HepG2 (cell line): Measurements from ENCODE around the gene MLLT10. TPM values are rescaled to one million over a fixed set of nuclear protein-coding genes. Genes with fewer than 3 reads are reported as not detected.

Experiments used
- FOXA1 ChIP-seq, 2 experiments: fragments of 450-650 bp in 1 of 2; sonication (generic) in 1 of 2; formaldehyde crosslinking in 1 of 2; IDR thresholded peaks; 2 replicates each; pipeline versions ENCODE4 v1.4.0 to v1.6.1; 2016 to 2020; ENCODE audit warnings: missing genetic modification reagents in 1 of 2
- IRF1 ChIP-seq: sonication (generic); formaldehyde crosslinking; IDR thresholded peaks from 2 replicates; pipeline ENCODE4 v1.4.0; 2020; ENCODE audit warnings: low read depth, mild to moderate bottlenecking, missing genetic modification reagents
- KAT8 ChIP-seq: IDR thresholded peaks from 2 replicates; pipeline ENCODE4 v1.6.1; 2016; ENCODE audit warnings: missing genetic modification reagents, missing compliant biosample characterization
- NPAS2 ChIP-seq: sonication (generic); formaldehyde crosslinking; IDR thresholded peaks from 2 replicates; pipeline ENCODE4 v1.8.0; 2022; ENCODE audit warnings: mild to moderate bottlenecking, missing genetic modification reagents, borderline replicate concordance
- PHF8 ChIP-seq: sonication (generic); formaldehyde crosslinking; IDR thresholded peaks from 2 replicates; pipeline ENCODE4 v1.5.0; 2020; ENCODE audit warnings: missing genetic modification reagents
- RERE ChIP-seq: IDR thresholded peaks from 2 replicates; pipeline ENCODE4 v1.6.1; 2016; ENCODE audit warnings: low read depth, missing genetic modification reagents, missing compliant biosample characterization
- RFXANK ChIP-seq: IDR thresholded peaks from 2 replicates; pipeline ENCODE4 v1.6.1; 2016
- SMAD9 ChIP-seq: sonication (generic); formaldehyde crosslinking; IDR thresholded peaks from 2 replicates; pipeline ENCODE4 v1.5.1; 2020; ENCODE audit warnings: mild to moderate bottlenecking, missing genetic modification reagents
- SRF ChIP-seq: IDR thresholded peaks from 2 replicates; pipeline ENCODE4 v1.6.1; 2011; ENCODE audit warnings: mild to moderate bottlenecking, low read depth, low read length, moderate library complexity
- TERF1 ChIP-seq: sonication (generic); formaldehyde crosslinking; IDR thresholded peaks from 2 replicates; pipeline ENCODE4 v1.8.0; 2022; ENCODE audit warnings: mild to moderate bottlenecking, missing genetic modification reagents, moderate library complexity
- THAP8 ChIP-seq: sonication (generic); formaldehyde crosslinking; IDR thresholded peaks from 2 replicates; pipeline ENCODE4 v1.5.1; 2020; ENCODE audit warnings: missing genetic modification reagents, mild to moderate bottlenecking, borderline replicate concordance
- ZIK1 ChIP-seq: sonication (generic); formaldehyde crosslinking; IDR thresholded peaks from 2 replicates; pipeline ENCODE4 v1.5.0; 2020; ENCODE audit warnings: mild to moderate bottlenecking, low read depth, missing genetic modification reagents, borderline replicate concordance
- ZNF629 ChIP-seq: sonication (generic); formaldehyde crosslinking; conservative IDR thresholded peaks from 2 replicates; pipeline ENCODE4 v1.5.0; 2020; ENCODE audit warnings: missing genetic modification reagents
- ZNF772 ChIP-seq: sonication (generic); formaldehyde crosslinking; IDR thresholded peaks from 2 replicates; pipeline ENCODE4 v1.5.0; 2020; ENCODE audit warnings: mild to moderate bottlenecking, missing genetic modification reagents
- ZNF841 ChIP-seq: sonication (generic); formaldehyde crosslinking; IDR thresholded peaks from 2 replicates; pipeline ENCODE4 v1.8.1; 2023; ENCODE audit warnings: missing genetic modification reagents, borderline replicate concordance
- polyA plus RNA-seq, 8 experiments: library from polyadenylated mRNA; depleted of rRNA in 3 of 8; stranded (reverse) in 7 of 8; unstranded in 1 of 8; fragments of >200 nt; fragmentation: Illumina TruSeq in 4 of 8; extraction: Trizol in 4 of 8; gene quantifications; 2 replicates each; pipeline versions ENCODE4 v1.2.1 to v1.2.3, GENCODE V29; 2011 to 2016; ENCODE audit warnings: low read depth in 4 of 8, missing spikeins in 1 of 8, mixed read lengths in 1 of 8; ENCODE audit not compliant: insufficient read depth in 1 of 8
- total RNA-seq, 5 experiments: library from RNA; depleted of rRNA; stranded (reverse); fragments of >200 nt; fragmentation: Illumina TruSeq; extraction: Trizol; gene quantifications; 2 replicates each; pipeline ENCODE4 v1.2.3, GENCODE V29; 2016; ENCODE audit warnings: low read depth in 1 of 5
- TF ChIP-seq, protein P1 (sequence below): fragments of 450-650 bp; IDR thresholded peaks from 2 replicates; pipeline ENCODE4 v1.6.1; 2017
- TF ChIP-seq, protein P2 (sequence below): sonication (generic); formaldehyde crosslinking; IDR thresholded peaks from 2 replicates; pipeline ENCODE4 v1.9.0; 2021; ENCODE audit warnings: missing genetic modification reagents, mild to moderate bottlenecking, borderline replicate concordance
- TF ChIP-seq, protein P3 (sequence below): sonication (generic); formaldehyde crosslinking; IDR thresholded peaks from 2 replicates; pipeline ENCODE4 v1.8.1; 2023; ENCODE audit warnings: mild to moderate bottlenecking, missing genetic modification reagents, borderline replicate concordance

The MLLT10 gene
- total and polyA plus RNA-seq, 2 of the 13 experiments (the other 11 are each of a cell fraction or from before 2014, with no cell fraction given), result 51.3 to 84.1 TPM

- TF ChIP-seq ZNF772 (CRISPR knock-in tag), result no peak
- TF ChIP-seq, protein P1, sequence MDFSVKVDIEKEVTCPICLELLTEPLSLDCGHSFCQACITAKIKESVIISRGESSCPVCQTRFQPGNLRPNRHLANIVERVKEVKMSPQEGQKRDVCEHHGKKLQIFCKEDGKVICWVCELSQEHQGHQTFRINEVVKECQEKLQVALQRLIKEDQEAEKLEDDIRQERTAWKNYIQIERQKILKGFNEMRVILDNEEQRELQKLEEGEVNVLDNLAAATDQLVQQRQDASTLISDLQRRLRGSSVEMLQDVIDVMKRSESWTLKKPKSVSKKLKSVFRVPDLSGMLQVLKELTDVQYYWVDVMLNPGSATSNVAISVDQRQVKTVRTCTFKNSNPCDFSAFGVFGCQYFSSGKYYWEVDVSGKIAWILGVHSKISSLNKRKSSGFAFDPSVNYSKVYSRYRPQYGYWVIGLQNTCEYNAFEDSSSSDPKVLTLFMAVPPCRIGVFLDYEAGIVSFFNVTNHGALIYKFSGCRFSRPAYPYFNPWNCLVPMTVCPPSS, result no peak
- TF ChIP-seq IRF1, result no peak
- no peak for TF ChIP-seq SRF
- no peak for TF ChIP-seq FOXA1 (IDR thresholded peaks at IDR 0.05)
- TF ChIP-seq FOXA1 (CRISPR knock-in tag; IDR thresholded peaks at IDR 0.05), result no peak
- TF ChIP-seq RERE (CRISPR knock-in tag), result no peak
- no peak for TF ChIP-seq RFXANK (CRISPR knock-in tag)
- TF ChIP-seq, protein P2, sequence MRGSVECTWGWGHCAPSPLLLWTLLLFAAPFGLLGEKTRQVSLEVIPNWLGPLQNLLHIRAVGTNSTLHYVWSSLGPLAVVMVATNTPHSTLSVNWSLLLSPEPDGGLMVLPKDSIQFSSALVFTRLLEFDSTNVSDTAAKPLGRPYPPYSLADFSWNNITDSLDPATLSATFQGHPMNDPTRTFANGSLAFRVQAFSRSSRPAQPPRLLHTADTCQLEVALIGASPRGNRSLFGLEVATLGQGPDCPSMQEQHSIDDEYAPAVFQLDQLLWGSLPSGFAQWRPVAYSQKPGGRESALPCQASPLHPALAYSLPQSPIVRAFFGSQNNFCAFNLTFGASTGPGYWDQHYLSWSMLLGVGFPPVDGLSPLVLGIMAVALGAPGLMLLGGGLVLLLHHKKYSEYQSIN (CRISPR knock-in tag), result no peak
- no peak for TF ChIP-seq SMAD9
- TF ChIP-seq PHF8 (CRISPR knock-in tag), result peak; percentile 85
- no peak for TF ChIP-seq TERF1 (CRISPR knock-in tag)
- TF ChIP-seq THAP8 (CRISPR knock-in tag), result no peak
- TF ChIP-seq ZNF629 (CRISPR knock-in tag), result peak; percentile 31; the same call in 1 of the 2 replicates
- peak; percentile 53; the same call in 1 of the 2 replicates for TF ChIP-seq KAT8 (CRISPR knock-in tag)
- peak; percentile 77; the same call in 1 of the 2 replicates for TF ChIP-seq ZIK1 (CRISPR knock-in tag)
- no peak for TF ChIP-seq ZNF841 (CRISPR knock-in tag)
- TF ChIP-seq, protein P3, sequence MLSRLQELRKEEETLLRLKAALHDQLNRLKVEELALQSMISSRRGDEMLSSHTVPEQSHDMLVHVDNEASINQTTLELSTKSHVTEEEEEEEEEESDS, result no peak
- TF ChIP-seq NPAS2 (CRISPR knock-in tag), result no peak
These were observed 39.6 kb upstream of the MLLT10 start (continued) for GRCh38 chr10:21494191-21495001.
